HG02588 (cell line): Measurements from ENCODE around the gene ANKZF1.
A peak's percentile ranks its signal among the peaks of the same experiment; 100 is the strongest.

ENCODE experiments used
- ATAC-seq: cut with Tn5 transposase; IDR thresholded peaks from one replicate; pipeline ENCODE4 v1.9.1; 2021; ENCODE audit warnings: mild to moderate bottlenecking, moderate library complexity; ENCODE audit not compliant: unreplicated experiment

ANKZF1 gene

GRCh38 chr2:219207134-219207883 lies 22.3 kb upstream of the ANKZF1 start:
- no peak for ATAC-seq

GRCh38 chr2:219207884-219208740 lies 21.5 kb upstream of the ANKZF1 start:
- no peak for ATAC-seq

GRCh38 chr2:219209236-219210195 lies 20.1 kb upstream of the ANKZF1 start:
- no peak for ATAC-seq

- ATAC-seq: no peak
These were observed 19.3 kb upstream of the ANKZF1 start for GRCh38 chr2:219210196-219210885.

- ATAC-seq: no peak
These were observed 18.7 kb upstream of the ANKZF1 start for GRCh38 chr2:219210886-219211362.

- no peak for ATAC-seq
These were observed 16.6 kb upstream of the ANKZF1 start for GRCh38 chr2:219213026-219213415.

- ATAC-seq: no peak
These were observed 16.0 kb upstream of the ANKZF1 start for GRCh38 chr2:219213486-219214071.

GRCh38 chr2:219214141-219214540 lies 15.5 kb upstream of the ANKZF1 start:
- no peak for ATAC-seq

- no peak for ATAC-seq
These were observed 14.8 kb upstream of the ANKZF1 start for GRCh38 chr2:219214786-219215185.

- no peak for ATAC-seq
These were observed 13.6 kb upstream of the ANKZF1 start for GRCh38 chr2:219215871-219216534.

- no peak for ATAC-seq
These were observed 13.1 kb upstream of the ANKZF1 start for GRCh38 chr2:219216535-219216915.

GRCh38 chr2:219218217-219218731 lies 11.3 kb upstream of the ANKZF1 start:
- ATAC-seq: peak; percentile 21

GRCh38 chr2:219218732-219219701 lies 10.6 kb upstream of the ANKZF1 start, which contains the start of gene ABCB6:
Gene ABCB6, minus strand, starts transcription at chr2:219218958. Its CDS starts 285 bp downstream, at chr2:219218673.
- peak; percentile 73 for ATAC-seq

- no peak for ATAC-seq
These were observed 9.6 kb upstream of the ANKZF1 start for GRCh38 chr2:219219784-219220532.

GRCh38 chr2:219220652-219221402 lies 8.8 kb upstream of the ANKZF1 start:
- ATAC-seq: no peak

GRCh38 chr2:219221957-219222518 lies 7.6 kb upstream of the ANKZF1 start:
- no peak for ATAC-seq
